ENCODE data around the gene UIMC1.

Gene UIMC1

GRCh38 chr5:176941951-176942350 lies 64.6 kb downstream of the UIMC1 start:
- Histone ChIP-seq H3K27me3 (ENCODE audit: control insufficient read depth in 2 of 2, insufficient read depth in 2 of 2, low read length in 2 of 2) (no peaks in the 10 kb centered on the region), H3K4me3 (ENCODE audit: low read length in 2 of 2) (no peak overlapping the region), H3K9ac (ENCODE audit: low read depth in 1 of 2, low read length in 2 of 2) (no peak overlapping the region), H3K27ac (ENCODE audit: low read depth in 2 of 2, low read length in 2 of 2) (no peak overlapping the region), H3K9me3 (ENCODE audit: control insufficient read depth in 2 of 2, low read length in 2 of 2) (no peaks in the 10 kb centered on the region), H3K4me1 (ENCODE audit: control insufficient read depth in 2 of 2, insufficient read depth in 2 of 2, low read length in 2 of 2) (no peaks in the 10 kb centered on the region), H3K36me3 (ENCODE audit: control insufficient read depth in 2 of 2, insufficient read depth in 2 of 2, low read length in 2 of 2) (peaks cover 22 to 43% of the 10 kb centered on the region in 2 donors)

DNA sequence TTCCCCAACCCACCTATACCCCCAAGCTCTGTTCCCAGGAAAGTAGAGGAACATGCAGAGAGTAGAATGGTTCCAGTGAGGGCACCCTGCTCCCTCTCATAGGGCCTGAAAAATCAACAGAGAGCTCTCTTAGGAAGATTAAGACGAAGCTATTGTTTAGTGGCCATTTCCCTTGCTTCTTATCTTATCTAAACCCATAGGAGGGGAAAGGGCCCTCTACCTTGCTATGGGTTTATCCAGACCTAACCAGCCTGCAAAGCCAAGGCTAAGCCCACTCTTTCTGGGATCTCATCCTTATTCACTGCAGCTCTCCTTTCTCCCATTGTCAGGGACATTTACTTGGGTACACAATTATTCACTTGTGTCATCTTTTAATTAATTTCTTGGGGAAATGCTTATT lies 68.1 kb downstream of the UIMC1 start:
- no peaks in the 10 kb centered on the region for H3K9me3 ChIP-seq (ENCODE audit: control insufficient read depth in 2 of 2, low read length in 2 of 2)
- no peaks in the 10 kb centered on the region for H3K4me1 ChIP-seq (ENCODE audit: control insufficient read depth in 2 of 2, insufficient read depth in 2 of 2, low read length in 2 of 2)
- no peak overlapping the region for H3K9ac ChIP-seq (ENCODE audit: low read depth in 1 of 2, low read length in 2 of 2)
- H3K36me3 ChIP-seq (ENCODE audit: control insufficient read depth in 2 of 2, insufficient read depth in 2 of 2, low read length in 2 of 2): peaks cover 21 to 30% of the 10 kb centered on the region in 2 donors
- no peak overlapping the region for H3K27ac ChIP-seq (ENCODE audit: low read depth in 2 of 2, low read length in 2 of 2)
- H3K27me3 ChIP-seq (ENCODE audit: control insufficient read depth in 2 of 2, insufficient read depth in 2 of 2, low read length in 2 of 2): no peaks in the 10 kb centered on the region
- no peak overlapping the region for H3K4me3 ChIP-seq (ENCODE audit: low read length in 2 of 2)

DNA sequence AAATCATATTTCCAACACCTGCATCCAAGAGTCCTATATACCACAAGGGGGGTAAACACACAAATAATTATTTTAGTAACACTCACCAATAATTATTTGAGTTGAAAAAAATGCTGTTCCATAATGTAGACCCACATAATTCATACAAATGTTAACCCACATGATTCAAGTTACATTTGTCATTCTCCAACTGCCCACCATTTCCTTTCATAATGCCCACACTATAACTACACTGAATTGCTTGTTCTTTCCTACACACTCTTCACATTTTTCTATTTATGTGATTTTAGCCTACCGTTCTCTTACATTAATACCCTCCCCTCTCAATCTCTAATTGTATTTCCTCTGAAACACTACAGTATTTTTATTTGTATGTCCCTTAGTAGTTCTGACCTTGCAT lies 71.6 kb downstream of the UIMC1 start:
- H3K9me3 ChIP-seq (ENCODE audit: control insufficient read depth in 2 of 2, low read length in 2 of 2): no peaks in the 10 kb centered on the region
- H3K4me1 ChIP-seq (ENCODE audit: control insufficient read depth in 2 of 2, insufficient read depth in 2 of 2, low read length in 2 of 2): no peaks in the 10 kb centered on the region
- no peak overlapping the region for H3K27ac ChIP-seq (ENCODE audit: low read depth in 2 of 2, low read length in 2 of 2)
- H3K36me3 ChIP-seq (ENCODE audit: control insufficient read depth in 2 of 2, insufficient read depth in 2 of 2, low read length in 2 of 2): peaks cover 16 to 18% of the 10 kb centered on the region in 2 donors
- H3K9ac ChIP-seq (ENCODE audit: low read depth in 1 of 2, low read length in 2 of 2): no peak overlapping the region
- no peak overlapping the region for H3K4me3 ChIP-seq (ENCODE audit: low read length in 2 of 2)
- H3K27me3 ChIP-seq (ENCODE audit: control insufficient read depth in 2 of 2, insufficient read depth in 2 of 2, low read length in 2 of 2): no peaks in the 10 kb centered on the region

DNA sequence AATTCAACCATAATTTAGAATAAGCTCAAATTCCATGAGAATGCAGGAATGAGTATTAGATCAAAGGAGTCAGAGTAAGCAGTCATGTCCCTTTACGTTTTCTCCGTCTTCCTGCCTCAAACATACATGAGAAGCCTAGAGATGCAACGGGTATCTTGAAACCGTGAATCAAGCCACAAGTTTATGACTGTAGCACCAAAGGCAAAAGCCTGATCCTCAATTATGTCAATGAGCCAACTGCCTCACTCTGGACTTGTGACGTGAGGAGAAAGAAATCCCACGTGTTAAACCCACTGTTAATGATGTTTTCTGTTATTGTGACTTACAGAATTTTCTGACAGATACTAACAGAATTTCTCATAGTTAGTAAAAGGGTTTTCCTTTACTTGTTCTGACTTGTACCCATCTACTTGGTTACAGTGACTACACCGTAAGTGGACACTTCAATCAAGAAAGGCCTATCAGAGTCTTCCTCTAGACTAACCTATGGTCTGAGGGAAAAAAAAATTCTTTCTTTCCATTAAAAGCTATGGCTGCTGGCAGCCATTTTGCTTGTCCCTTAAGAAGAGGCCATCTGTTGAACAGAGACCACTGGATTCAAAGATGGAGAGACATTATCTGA lies 72.2 kb downstream of the UIMC1 start:
- Histone ChIP-seq H3K27me3 (ENCODE audit: control insufficient read depth in 2 of 2, insufficient read depth in 2 of 2, low read length in 2 of 2) (no peaks in the 10 kb centered on the region), H3K4me1 (ENCODE audit: control insufficient read depth in 2 of 2, insufficient read depth in 2 of 2, low read length in 2 of 2) (no peaks in the 10 kb centered on the region), H3K9me3 (ENCODE audit: control insufficient read depth in 2 of 2, low read length in 2 of 2) (no peaks in the 10 kb centered on the region), H3K9ac (ENCODE audit: low read depth in 1 of 2, low read length in 2 of 2) (no peak overlapping the region), H3K36me3 (ENCODE audit: control insufficient read depth in 2 of 2, insufficient read depth in 2 of 2, low read length in 2 of 2) (peaks cover 14 to 16% of the 10 kb centered on the region in 2 donors), H3K27ac (ENCODE audit: low read depth in 2 of 2, low read length in 2 of 2) (no peak overlapping the region), H3K4me3 (ENCODE audit: low read length in 2 of 2) (no peak overlapping the region)

GRCh38 chr5:176929654-176930053 lies 76.9 kb downstream of the UIMC1 start:
- Histone ChIP-seq H3K9ac (ENCODE audit: low read depth in 1 of 2, low read length in 2 of 2) (no peak overlapping the region), H3K27ac (ENCODE audit: low read depth in 2 of 2, low read length in 2 of 2) (no peak overlapping the region), H3K4me1 (ENCODE audit: control insufficient read depth in 2 of 2, insufficient read depth in 2 of 2, low read length in 2 of 2) (no peaks in the 10 kb centered on the region), H3K9me3 (ENCODE audit: control insufficient read depth in 2 of 2, low read length in 2 of 2) (no peaks in the 10 kb centered on the region), H3K4me3 (ENCODE audit: low read length in 2 of 2) (no peak overlapping the region), H3K36me3 (ENCODE audit: control insufficient read depth in 2 of 2, insufficient read depth in 2 of 2, low read length in 2 of 2) (peaks cover 9% of the 10 kb centered on the region in 2 donors), H3K27me3 (ENCODE audit: control insufficient read depth in 2 of 2, insufficient read depth in 2 of 2, low read length in 2 of 2) (no peaks in the 10 kb centered on the region)

DNA sequence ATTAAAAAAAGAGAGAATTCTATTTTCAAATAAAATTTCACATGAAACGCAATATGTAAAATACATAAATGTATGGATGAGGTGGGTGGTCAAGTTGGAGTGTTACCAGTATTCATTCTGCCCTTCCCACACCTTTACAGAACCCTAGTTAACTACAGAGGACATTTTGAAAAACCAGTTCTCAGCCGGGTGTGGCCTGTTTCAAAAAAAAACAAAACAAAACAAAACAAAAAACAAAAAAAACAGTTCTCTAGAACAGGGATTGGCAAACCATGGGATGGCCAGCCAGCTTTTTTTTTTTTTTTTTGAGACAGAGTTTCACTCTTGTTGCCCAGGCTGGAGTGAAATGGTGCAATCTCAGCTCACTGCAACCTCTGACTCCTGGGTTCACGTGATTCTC lies 79.0 kb downstream of the UIMC1 start:
- H3K27ac ChIP-seq (ENCODE audit: low read depth in 2 of 2, low read length in 2 of 2): no peak overlapping the region
- H3K4me3 ChIP-seq (ENCODE audit: low read length in 2 of 2): no peak overlapping the region
- H3K36me3 ChIP-seq (ENCODE audit: control insufficient read depth in 2 of 2, insufficient read depth in 2 of 2, low read length in 2 of 2): peaks cover 4 to 6% of the 10 kb centered on the region in 2 donors
- no peaks in the 10 kb centered on the region for H3K4me1 ChIP-seq (ENCODE audit: control insufficient read depth in 2 of 2, insufficient read depth in 2 of 2, low read length in 2 of 2)
- H3K9ac ChIP-seq (ENCODE audit: low read depth in 1 of 2, low read length in 2 of 2): no peak overlapping the region
- no peaks in the 10 kb centered on the region for H3K9me3 ChIP-seq (ENCODE audit: control insufficient read depth in 2 of 2, low read length in 2 of 2)
- no peaks in the 10 kb centered on the region for H3K27me3 ChIP-seq (ENCODE audit: control insufficient read depth in 2 of 2, insufficient read depth in 2 of 2, low read length in 2 of 2)

GRCh38 chr5:176922817-176923216 lies 83.8 kb downstream of the UIMC1 start:
- Histone ChIP-seq H3K9me3 (ENCODE audit: control insufficient read depth in 2 of 2, low read length in 2 of 2) (no peaks in the 10 kb centered on the region), H3K27ac (ENCODE audit: low read depth in 2 of 2, low read length in 2 of 2) (no peak overlapping the region), H3K4me1 (ENCODE audit: control insufficient read depth in 2 of 2, insufficient read depth in 2 of 2, low read length in 2 of 2) (no peaks in the 10 kb centered on the region), H3K36me3 (ENCODE audit: control insufficient read depth in 2 of 2, insufficient read depth in 2 of 2, low read length in 2 of 2) (peaks cover 0 to 7% of the 10 kb centered on the region in 2 donors), H3K4me3 (ENCODE audit: low read length in 2 of 2) (no peak overlapping the region), H3K27me3 (ENCODE audit: control insufficient read depth in 2 of 2, insufficient read depth in 2 of 2, low read length in 2 of 2) (no peaks in the 10 kb centered on the region), H3K9ac (ENCODE audit: low read depth in 1 of 2, low read length in 2 of 2) (no peak overlapping the region)

DNA sequence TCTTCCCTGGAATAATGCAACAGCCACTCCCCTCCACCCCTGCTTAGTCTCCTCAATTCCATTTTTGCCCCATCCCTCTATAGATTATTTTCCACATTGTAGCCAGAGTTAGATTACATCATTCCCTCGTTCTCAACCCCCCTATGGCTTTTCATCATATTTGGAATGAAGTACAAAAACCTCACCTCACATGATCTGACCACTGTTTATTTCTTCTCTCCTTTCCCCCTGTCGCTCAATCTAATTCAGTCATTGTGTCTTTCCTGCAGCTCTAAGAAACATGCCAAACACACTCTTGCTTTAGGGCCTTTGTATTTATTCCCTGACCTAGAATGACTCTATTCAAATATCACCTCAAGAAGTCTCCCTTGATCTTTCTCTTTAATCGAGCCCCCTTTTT lies 84.9 kb downstream of the UIMC1 start:
- Histone ChIP-seq H3K27ac (ENCODE audit: low read depth in 2 of 2, low read length in 2 of 2) (no peak overlapping the region), H3K9ac (ENCODE audit: low read depth in 1 of 2, low read length in 2 of 2) (no peak overlapping the region), H3K36me3 (ENCODE audit: control insufficient read depth in 2 of 2, insufficient read depth in 2 of 2, low read length in 2 of 2) (peaks cover 0 to 7% of the 10 kb centered on the region in 2 donors), H3K9me3 (ENCODE audit: control insufficient read depth in 2 of 2, low read length in 2 of 2) (no peaks in the 10 kb centered on the region), H3K4me1 (ENCODE audit: control insufficient read depth in 2 of 2, insufficient read depth in 2 of 2, low read length in 2 of 2) (no peaks in the 10 kb centered on the region), H3K4me3 (ENCODE audit: low read length in 2 of 2) (no peak overlapping the region), H3K27me3 (ENCODE audit: control insufficient read depth in 2 of 2, insufficient read depth in 2 of 2, low read length in 2 of 2) (no peaks in the 10 kb centered on the region)

- Histone ChIP-seq H3K27me3 (ENCODE audit: control insufficient read depth in 2 of 2, insufficient read depth in 2 of 2, low read length in 2 of 2) (no peaks in the 10 kb centered on the region), H3K4me3 (ENCODE audit: low read length in 2 of 2) (no peak overlapping the region), H3K4me1 (ENCODE audit: control insufficient read depth in 2 of 2, insufficient read depth in 2 of 2, low read length in 2 of 2) (no peaks in the 10 kb centered on the region), H3K9ac (ENCODE audit: low read depth in 1 of 2, low read length in 2 of 2) (no peak overlapping the region), H3K9me3 (ENCODE audit: control insufficient read depth in 2 of 2, low read length in 2 of 2) (no peaks in the 10 kb centered on the region), H3K27ac (ENCODE audit: low read depth in 2 of 2, low read length in 2 of 2) (no peak overlapping the region), H3K36me3 (ENCODE audit: control insufficient read depth in 2 of 2, insufficient read depth in 2 of 2, low read length in 2 of 2) (peaks cover 3 to 13% of the 10 kb centered on the region in 2 donors)
These were observed 88.0 kb downstream of the UIMC1 start for GRCh38 chr5:176918613-176919012.

DNA sequence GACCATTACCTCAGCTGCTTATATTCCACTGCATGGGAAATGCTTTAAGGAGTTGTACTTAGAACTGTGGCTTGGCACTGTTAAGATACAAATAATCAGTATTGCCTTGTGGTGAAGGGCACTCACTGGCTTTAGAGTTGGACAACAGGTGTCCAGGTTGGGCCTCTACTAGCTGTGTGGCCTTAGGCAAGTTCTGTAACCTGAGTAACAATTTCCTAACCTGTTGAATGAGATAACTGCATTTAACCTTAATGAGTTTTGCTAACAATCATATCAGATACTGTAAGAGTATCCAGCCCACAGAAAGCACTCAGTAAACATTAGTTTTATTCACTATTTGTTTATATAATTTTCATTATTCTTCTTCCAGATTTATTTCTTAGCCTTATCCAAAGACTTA lies 90.2 kb downstream of the UIMC1 start:
- H3K36me3 ChIP-seq (ENCODE audit: control insufficient read depth in 2 of 2, insufficient read depth in 2 of 2, low read length in 2 of 2): peaks cover 3 to 13% of the 10 kb centered on the region in 2 donors
- no peaks in the 10 kb centered on the region for H3K4me1 ChIP-seq (ENCODE audit: control insufficient read depth in 2 of 2, insufficient read depth in 2 of 2, low read length in 2 of 2)
- H3K9ac ChIP-seq (ENCODE audit: low read depth in 1 of 2, low read length in 2 of 2): no peak overlapping the region
- no peak overlapping the region for H3K27ac ChIP-seq (ENCODE audit: low read depth in 2 of 2, low read length in 2 of 2)
- H3K9me3 ChIP-seq (ENCODE audit: control insufficient read depth in 2 of 2, low read length in 2 of 2): no peaks in the 10 kb centered on the region
- no peak overlapping the region for H3K4me3 ChIP-seq (ENCODE audit: low read length in 2 of 2)
- H3K27me3 ChIP-seq (ENCODE audit: control insufficient read depth in 2 of 2, insufficient read depth in 2 of 2, low read length in 2 of 2): no peaks in the 10 kb centered on the region

DNA sequence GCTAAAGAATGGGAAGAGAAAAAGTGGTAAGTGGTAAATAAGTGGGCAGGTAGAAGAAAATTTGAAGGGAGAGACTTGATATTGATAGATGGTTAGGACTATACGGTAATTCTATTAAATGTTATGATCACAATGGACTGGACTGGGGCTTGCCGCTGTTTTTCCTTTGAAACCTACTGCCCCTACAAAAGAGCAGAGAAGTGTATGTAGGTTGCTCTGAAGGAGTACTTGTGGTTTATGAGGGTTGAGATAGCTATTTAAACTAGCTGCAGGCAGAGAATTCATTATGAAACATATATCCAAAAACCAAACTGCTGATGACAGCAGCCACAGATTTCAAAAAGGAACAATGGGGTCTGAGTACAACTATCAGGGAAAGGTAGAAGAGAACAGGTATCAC lies 90.7 kb downstream of the UIMC1 start:
- Histone ChIP-seq H3K36me3 (ENCODE audit: control insufficient read depth in 2 of 2, insufficient read depth in 2 of 2, low read length in 2 of 2) (peaks cover 3 to 13% of the 10 kb centered on the region in 2 donors), H3K27me3 (ENCODE audit: control insufficient read depth in 2 of 2, insufficient read depth in 2 of 2, low read length in 2 of 2) (no peaks in the 10 kb centered on the region), H3K9me3 (ENCODE audit: control insufficient read depth in 2 of 2, low read length in 2 of 2) (no peaks in the 10 kb centered on the region), H3K4me1 (ENCODE audit: control insufficient read depth in 2 of 2, insufficient read depth in 2 of 2, low read length in 2 of 2) (no peaks in the 10 kb centered on the region), H3K4me3 (ENCODE audit: low read length in 2 of 2) (no peak overlapping the region), H3K27ac (ENCODE audit: low read depth in 2 of 2, low read length in 2 of 2) (no peak overlapping the region), H3K9ac (ENCODE audit: low read depth in 1 of 2, low read length in 2 of 2) (no peak overlapping the region)

All from mucosa of rectum (tissue), 2 donors.